ENCODE data around the gene SPNS3.

SPNS3 gene

DNA sequence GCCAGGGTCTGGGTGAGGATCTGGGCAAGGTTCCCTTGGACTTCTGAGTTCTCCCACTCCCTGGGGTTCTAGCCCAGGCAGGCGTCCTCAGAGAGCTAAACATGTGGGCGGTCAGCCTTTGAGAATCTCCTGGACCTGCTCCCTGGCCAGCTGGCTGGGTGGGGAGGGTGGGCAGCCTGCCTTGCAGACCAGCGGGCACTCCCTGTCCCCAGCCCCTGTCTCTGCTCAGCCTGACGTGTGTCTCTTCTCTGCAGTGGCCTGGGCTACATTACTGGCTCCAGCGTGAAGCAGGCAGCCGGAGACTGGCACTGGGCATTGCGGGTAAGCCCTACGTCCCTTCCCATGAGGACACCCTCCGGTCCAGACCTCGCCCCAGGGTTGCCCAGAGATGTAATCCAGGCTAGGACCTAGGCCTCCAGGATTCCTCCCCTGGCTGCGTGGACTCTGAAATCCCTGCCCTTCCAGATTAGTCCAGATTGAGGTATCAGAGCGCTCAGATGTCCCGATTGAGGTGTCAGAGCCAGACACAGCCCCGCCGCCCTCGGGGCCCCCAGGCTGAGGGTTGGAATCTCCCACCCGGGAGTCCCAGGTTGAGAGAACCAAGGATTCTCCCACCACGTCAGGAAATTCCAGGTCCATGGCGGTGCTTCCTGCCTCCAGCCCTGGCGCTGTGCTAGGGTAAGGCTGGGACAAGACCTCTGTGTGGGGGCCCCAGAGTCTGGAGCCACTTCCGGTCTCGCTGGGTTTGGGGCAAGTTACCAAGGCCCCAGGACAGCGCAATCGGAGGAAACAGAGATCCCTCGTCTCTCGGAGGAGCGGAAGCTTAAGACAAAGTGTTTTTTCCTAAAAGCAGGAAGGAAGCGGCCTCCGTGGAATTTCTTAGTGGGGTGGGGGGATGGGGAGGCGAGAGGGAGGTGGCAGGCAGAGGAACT is 97.3 kb downstream of the SPNS3 start:
- no peak for FAIRE-seq

DNA sequence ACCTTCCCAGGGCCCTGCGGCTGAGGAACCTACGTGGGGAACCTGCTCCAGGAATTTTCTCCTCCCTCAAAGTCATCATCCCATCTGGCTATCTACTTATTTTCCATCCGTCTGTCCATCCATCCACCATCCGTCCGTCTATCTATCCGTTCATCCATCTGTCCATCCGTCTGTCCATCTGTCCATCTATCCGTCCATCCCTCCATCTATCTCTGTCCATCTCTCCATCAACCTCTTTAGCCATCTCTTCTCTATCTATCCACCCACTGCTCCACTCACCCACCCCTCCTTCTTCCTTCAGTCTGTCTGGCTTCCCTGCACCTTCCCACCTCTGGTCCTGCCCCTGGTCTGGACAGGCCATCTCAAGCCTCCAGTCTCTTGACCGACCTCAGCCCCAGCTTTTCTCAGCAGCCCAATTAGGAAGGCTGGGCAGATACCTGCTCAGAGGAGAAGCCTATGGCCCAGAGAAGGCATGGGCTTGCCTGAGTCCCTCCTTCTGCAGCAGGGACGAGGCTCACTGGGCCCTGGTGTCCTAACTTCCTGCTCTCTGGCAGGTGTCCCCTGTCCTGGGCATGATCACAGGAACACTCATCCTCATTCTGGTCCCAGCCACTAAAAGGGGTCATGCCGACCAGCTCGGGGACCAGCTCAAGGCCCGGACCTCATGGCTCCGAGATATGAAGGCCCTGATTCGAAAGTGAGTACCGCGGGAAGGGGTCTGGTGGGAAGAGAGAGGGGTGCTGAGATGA is 98.4 kb downstream of the SPNS3 start:
- DNase-seq (ENCODE audit: insufficient read length, low spot score) (no peak), FAIRE-seq (no peak)
- TF ChIP-seq, protein P1, sequence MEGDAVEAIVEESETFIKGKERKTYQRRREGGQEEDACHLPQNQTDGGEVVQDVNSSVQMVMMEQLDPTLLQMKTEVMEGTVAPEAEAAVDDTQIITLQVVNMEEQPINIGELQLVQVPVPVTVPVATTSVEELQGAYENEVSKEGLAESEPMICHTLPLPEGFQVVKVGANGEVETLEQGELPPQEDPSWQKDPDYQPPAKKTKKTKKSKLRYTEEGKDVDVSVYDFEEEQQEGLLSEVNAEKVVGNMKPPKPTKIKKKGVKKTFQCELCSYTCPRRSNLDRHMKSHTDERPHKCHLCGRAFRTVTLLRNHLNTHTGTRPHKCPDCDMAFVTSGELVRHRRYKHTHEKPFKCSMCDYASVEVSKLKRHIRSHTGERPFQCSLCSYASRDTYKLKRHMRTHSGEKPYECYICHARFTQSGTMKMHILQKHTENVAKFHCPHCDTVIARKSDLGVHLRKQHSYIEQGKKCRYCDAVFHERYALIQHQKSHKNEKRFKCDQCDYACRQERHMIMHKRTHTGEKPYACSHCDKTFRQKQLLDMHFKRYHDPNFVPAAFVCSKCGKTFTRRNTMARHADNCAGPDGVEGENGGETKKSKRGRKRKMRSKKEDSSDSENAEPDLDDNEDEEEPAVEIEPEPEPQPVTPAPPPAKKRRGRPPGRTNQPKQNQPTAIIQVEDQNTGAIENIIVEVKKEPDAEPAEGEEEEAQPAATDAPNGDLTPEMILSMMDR (IDR thresholded peaks at IDR 0.05; ENCODE audit: insufficient read depth, missing control alignments), result no peak

More for the DNA sequence above, 97.3 kb downstream of the SPNS3 start:
- TF ChIP-seq, protein P1 (IDR thresholded peaks at IDR 0.05; ENCODE audit: insufficient read depth, missing control alignments), result no peak
- no peak for DNase-seq (ENCODE audit: insufficient read length, low spot score)

DNA sequence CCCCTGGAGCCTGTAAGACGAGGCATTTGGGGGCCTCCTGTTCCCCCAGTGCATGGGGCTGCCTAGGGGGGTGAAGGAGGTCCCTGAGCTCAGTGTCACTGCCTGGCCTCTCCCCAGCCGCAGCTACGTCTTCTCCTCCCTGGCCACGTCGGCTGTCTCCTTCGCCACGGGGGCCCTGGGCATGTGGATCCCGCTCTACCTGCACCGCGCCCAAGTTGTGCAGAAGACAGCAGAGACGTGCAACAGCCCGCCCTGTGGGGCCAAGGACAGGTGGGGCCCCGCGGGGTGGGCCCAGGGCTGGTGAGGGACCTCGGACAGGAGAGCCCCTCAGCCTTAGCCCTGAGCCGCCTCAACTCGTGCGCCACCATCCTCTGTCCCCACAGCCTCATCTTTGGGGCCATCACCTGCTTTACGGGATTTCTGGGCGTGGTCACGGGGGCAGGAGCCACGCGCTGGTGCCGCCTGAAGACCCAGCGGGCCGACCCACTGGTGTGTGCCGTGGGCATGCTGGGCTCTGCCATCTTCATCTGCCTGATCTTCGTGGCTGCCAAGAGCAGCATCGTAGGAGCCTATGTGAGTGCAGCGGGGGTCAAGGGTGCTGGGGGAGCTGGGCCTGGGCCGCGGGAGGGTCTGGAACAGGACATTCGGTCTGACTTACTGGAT is 99.3 kb downstream of the SPNS3 start:
- no peak for FAIRE-seq
- TF ChIP-seq, protein P1 (IDR thresholded peaks at IDR 0.05; ENCODE audit: insufficient read depth, missing control alignments), result no peak
- no peak for DNase-seq (ENCODE audit: insufficient read length, low spot score)

DNA sequence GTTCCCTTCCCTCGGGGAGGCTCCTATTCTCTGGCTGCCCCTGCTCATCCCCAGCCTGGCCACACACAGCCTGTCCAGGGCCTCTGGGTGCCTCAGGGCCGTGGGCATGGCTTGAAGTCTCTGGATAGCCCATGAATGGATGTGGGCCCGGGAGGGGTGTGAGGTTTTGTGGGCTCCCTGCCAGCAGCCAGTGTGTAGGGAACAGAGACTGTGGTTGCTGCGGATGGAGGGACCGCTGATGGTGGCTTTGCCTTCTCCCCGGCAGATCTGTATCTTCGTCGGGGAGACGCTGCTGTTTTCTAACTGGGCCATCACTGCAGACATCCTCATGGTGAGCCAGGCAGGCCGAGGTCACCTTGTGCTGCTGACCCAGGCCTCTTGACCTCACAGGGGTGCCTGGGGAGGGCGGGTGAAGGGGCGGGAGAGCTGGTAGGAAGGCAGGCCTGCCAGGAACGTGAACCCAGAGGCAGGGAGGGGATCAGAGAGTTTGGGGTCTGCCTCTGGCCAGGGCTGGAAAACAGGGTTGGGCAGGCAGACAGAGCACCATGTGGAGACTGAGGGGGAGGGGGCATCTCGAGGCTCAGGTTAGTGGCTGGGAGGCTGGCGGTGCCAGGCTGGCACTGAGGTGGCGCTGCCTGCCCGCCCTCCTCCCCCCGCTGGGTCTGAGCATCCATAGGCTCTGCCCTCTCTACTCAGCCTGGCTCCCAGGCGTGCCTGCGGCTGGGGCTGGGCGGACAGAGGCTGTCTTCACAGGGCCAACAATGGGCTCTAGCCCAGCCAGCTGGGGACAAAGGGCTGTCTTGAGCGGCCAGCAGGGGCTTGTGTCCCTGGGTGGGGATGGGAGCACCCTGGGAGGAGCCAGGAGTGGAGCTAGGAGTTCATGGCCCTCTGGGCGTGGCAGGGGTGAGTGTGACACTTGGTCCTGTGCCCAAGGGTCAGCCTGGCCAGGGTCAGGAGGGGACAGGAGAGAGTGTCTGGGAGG is 100.1 kb downstream of the SPNS3 start:
- TF ChIP-seq, protein P1 (IDR thresholded peaks at IDR 0.05; ENCODE audit: insufficient read depth, missing control alignments), result no peak
- no peak for DNase-seq (ENCODE audit: insufficient read length, low spot score)
- FAIRE-seq, result no peak

DNA sequence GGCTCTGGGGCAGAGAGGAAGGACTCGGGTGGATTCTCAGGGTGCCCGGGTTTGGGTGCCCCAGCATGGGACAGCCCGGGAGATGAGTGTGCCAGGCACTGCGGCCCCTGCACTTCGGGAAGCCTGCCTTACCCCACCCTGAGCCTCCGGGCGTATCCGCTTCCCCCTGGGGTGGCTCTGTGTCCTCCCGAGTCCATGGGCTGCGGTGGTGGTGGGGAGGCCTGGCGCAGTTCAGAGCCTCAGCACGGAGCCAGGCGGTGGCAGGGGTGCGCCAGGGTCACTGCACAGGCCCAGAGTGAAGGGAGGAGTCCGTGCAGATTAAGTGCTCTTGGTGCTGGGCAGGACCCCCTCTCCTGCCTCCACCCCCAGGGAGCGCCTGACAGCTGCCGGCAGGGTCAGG is 100.8 kb downstream of the SPNS3 start:
- TF ChIP-seq, protein P1 (IDR thresholded peaks at IDR 0.05; ENCODE audit: insufficient read depth, missing control alignments), result no peak
- no peak for DNase-seq (ENCODE audit: insufficient read length, low spot score)
- no peak for FAIRE-seq

DNA sequence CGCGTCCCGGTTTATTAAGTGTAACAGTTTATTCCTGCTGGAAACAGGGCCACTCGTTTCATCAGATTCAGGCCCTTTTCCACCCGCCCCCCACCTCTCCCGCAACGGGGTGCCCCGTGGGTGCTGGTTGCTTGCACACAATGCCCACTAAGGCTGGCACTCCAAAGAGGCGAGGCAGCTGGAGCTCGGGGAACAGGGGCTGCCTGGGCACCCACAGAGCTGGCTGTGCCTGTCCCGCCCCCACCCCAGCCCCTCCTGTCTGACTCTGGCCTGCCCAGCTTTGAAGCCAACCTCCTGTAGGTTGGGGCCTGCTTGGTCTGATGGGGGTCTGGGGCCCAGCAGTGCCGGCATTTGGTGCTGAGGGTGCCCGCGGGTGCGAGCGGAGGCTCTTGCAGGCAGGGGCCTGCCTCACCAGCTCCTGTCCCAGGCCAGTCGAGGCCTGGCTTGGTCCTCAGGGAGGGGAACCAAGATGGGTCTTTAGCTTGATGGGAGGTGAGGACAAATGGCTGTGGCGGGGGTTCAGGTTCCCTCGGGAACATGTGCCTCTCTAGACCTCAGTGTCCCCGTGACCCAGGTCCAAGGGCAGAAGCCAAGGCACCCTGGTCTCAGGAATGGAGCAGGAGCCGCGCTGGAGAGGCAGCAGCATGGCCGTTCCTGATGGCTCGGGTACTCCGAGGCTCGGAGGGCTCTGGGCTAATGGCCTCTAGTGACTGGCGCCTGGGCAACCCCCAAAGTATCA is 101.4 kb downstream of the SPNS3 start:
- FAIRE-seq (no peak), DNase-seq (ENCODE audit: insufficient read length, low spot score) (no peak)
- TF ChIP-seq, protein P1 (IDR thresholded peaks at IDR 0.05; ENCODE audit: insufficient read depth, missing control alignments), result no peak

Measured in D721Med (cell line).